HPDE6-E6E7 (cell line): ENCODE measurements around the gene AGPAT4.

Experiments
- DNase-seq: peaks from one replicate; pipeline ENCODE4 v3.0.0; 2011; ENCODE audit warnings: missing footprints; ENCODE audit errors: extremely low spot score

AGPAT4 gene

DNA sequence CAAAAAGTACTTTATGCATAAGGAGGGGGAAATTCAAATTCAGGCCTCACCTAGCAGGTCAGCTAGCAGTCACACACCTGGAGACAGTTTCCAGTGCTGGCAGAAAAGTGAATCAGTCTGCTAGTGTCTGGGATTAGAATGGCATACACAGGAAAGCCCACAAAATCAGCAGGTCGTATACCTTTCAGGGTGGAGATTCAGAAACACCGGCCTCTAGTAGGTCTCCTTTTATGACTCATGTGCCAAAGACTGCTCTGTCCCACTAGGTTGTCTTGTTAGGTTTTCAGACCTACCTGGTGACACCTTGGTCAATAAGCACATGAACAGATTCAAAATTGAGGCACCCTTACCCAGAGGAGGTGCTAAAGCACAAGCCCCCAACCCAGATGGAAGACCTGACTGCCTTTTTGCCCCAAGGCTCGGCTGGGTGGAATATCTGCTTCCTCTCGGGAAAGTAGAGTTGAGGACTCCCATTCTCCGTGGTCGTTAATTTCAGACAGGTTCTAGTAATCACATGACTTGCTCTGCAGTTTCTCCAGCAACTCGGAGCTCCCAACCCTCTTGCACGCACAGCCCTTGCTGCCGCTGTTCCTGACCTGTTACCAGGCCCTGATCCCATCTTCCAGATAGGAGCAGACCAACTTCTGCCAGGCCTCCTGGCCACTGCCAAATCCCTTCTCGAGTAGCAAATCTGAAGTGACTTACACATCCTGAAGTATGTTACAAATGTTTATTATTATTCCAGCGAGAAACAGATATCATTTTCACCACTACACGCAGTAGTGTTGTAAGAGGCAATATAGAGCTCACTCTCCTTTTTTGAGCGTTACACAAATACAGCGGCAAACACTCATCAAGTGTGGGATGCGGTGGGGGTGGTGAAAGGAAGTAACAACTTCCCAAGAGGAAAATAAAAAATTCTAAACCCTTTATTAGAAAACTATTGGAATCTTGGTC is 46.6 kb downstream of the AGPAT4 start:
- DNase-seq, result no peak

- DNase-seq, result no peak
Observed at GRCh38 chr6:161226009-161226964, 47.6 kb downstream of the AGPAT4 start.

DNA sequence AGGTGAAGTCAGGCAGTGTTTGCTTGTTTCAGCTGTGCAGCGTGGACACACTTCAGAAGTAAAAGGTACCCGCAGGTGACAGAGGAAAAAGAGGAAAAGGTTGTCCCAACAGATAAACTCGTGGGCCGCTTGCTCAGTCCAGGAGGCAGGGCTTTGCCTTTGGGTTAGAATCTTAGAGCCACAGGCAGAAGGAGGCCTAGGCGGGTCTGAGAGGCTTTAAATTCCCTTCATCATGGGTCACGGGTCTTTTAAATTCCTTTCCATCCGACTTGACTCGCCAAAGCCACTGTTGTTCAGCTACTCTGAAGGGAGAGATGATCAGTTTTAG is 48.2 kb downstream of the AGPAT4 start:
- no peak for DNase-seq

DNA sequence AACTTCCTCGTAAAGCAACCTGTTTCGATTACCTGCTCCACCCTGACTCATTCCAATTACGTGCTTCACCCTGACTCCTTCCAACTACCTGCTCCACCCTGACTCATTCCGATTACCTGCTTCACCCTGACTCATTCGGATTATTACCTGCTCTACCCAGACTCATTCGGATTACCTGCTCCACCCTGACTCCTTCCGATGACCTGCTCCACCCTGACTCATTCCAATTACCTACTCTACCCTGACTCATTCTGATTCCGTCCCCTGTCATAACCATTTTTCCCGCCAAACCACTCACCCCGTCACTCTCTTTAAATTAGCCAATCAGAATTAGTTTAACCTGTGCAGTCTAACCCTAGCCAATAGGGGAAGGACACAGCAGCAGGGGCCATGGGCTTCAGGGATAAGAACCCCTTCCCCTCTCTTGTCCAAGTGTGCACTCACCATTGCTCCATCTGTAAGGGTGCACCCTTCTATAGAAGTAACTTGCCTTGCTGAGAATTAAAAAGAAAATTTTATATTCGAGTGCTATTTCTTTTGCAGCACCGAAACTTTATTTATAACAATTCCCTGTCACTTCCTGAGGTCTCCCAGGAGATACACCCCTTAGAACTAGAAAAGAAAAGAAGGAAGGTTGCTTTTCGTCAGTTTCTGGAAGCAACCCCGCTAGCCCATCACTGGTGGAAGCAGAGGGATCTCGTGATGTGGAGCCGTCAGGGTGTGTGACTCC is 48.7 kb downstream of the AGPAT4 start:
- DNase-seq, result peak; percentile 59

- DNase-seq, result no peak
Observed at GRCh38 chr6:161223646-161224045, 50.2 kb downstream of the AGPAT4 start.

GRCh38 chr6:161222706-161223234 is 51.1 kb downstream of the AGPAT4 start:
- DNase-seq, result no peak

DNA sequence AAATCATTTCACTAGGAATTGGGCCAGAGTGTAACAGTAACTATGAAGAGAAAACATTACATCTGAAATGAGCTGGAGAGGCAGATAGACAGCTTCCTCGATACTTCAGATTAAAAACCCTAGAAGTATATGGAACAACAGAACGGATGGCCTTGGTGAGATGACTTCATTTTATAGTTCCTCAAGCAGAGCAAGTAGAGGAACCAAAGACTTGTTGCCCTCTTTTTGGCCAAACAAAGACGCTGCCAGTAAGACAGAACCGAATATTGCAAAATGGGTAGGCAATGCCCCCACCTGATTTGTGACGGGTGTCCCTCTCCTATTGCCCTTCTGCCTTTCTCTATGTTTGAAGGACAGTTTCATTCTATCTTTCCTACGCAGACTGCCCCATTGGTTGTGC is 53.5 kb downstream of the AGPAT4 start:
- no peak for DNase-seq

DNA sequence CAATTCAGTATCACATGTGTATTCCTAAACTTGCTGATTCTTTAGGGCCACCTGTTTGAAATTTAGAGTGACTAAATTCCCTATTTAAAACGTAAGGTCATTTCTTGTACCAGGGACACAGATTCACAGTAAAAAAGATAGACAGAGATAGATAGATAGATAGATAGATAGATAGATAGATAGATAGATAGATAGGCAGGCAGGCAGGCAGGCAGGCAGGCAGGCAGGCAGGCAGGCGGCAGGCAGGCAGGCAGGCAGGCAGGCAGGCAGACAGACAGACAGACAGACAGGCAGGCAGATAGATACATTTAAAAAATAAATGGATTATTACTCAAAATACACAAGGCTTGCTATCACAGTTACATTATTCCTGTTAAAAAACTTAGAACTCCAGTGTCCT is 54.2 kb downstream of the AGPAT4 start:
- DNase-seq, result no peak

DNA sequence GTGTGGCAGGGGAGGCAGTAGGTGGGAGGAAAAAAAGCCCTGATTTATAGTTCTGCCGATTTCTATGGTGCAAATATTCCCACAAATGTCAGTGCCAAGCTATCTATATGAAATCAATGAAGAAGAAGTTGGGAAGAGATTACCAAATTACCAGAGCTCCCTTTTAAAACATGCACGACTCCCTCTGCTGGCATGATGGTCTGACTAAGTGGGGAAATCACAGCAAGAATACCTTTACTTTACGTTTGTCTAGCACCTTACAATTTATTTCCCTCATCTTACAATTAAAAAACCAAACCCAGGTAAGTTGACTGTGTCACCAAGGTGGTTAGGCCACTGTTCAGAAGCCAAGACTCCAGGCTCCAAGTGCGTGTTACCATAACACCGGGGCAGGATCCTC is 55.6 kb downstream of the AGPAT4 start:
- no peak for DNase-seq

DNA sequence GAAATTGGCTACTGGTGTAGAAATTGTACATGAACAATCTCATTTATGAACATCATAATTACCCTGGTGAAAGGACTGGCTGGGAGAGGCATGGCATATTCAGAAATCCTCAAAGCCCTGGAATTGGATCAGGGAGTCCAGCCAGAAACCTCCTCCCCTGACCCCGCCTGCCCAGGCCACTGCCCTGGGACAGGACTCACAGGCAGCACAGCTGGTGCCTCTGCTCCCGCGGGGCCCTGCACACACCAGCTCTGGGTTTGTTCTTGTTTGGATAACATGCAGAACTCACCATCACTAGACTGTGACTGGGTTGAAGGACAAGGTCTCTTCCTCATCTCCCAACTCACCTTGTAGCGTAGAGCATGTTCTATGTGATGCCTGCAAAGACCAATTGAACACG is 56.2 kb downstream of the AGPAT4 start:
- DNase-seq, result no peak

- DNase-seq, result no peak
Observed at GRCh38 chr6:161216616-161217205, 57.1 kb downstream of the AGPAT4 start.

GRCh38 chr6:161215876-161216615 is 57.8 kb downstream of the AGPAT4 start:
- DNase-seq, result no peak

GRCh38 chr6:161215193-161215592 is 58.7 kb downstream of the AGPAT4 start:
- DNase-seq, result peak; percentile 70

- no peak for DNase-seq
Observed at GRCh38 chr6:161214722-161215121, 59.1 kb downstream of the AGPAT4 start.

DNA sequence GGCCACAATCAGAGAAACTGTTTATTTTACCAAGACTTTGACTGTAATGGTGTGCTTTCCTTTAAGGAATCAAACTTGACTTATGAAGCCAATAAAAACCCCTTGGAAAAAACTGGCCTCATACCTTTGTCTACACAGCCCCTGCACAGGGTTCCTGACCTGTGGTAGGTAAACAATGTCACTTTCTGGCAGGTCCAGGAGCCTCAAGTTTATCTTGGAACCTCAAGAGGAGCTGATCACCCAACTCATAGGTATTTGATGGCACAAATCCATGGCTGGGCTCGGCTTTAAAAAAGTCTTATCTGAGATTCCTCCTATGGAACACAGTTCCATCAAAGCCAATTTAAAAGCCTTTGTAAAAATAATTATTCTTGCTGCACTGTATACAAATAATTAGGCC is 61.0 kb downstream of the AGPAT4 start:
- DNase-seq, result no peak

DNA sequence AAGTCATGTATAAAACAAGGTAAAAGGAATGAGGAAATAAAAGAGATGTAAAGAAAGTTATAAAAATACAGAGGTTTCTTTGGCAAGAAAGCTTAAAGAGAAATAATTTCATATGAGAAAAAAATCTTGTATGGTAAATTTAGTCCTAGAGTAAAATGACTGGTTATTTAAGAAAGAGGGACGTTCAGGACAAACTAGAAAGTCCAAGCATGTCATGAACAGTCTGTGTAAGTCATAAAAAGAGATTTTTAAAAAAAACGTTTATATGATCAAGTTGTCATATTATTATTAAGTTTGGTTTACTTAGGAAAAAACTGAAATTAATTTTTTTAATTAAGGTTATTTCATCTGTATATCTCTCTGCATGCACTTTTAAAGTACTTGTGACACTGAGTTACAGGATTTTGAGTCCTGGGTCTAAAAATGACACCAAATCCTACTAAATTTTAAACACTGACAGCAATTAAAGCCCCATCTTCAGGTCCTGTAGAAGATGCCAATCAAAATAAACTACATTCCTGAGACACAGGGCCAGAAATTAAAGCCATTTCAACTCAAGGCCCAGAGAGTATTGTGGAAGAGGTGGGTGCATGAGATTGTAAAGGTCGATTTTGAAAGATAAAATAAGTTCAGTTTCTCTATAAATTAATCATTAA is 62.4 kb downstream of the AGPAT4 start:
- DNase-seq, result no peak

DNA sequence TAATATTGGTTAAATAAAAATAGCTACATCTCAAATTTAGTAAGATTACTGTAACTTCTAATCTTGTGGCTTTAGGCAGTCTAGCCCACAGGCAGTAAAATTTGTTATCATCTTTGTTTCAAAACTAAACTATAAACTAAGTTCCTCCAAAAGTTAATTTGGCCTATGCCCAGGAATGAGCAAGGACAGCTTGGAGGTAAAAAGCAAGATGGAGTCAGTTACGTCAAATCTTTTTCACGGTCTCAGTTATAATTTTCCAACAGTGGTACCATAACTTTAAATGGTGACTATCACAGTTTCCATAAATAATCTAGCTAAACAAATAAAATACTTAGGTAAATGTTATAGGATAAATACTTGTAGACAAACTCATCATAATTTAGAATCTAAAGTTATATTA is 63.0 kb downstream of the AGPAT4 start:
- no peak for DNase-seq

- no peak for DNase-seq
Observed at GRCh38 chr6:161207200-161207599, 66.7 kb downstream of the AGPAT4 start.

DNA sequence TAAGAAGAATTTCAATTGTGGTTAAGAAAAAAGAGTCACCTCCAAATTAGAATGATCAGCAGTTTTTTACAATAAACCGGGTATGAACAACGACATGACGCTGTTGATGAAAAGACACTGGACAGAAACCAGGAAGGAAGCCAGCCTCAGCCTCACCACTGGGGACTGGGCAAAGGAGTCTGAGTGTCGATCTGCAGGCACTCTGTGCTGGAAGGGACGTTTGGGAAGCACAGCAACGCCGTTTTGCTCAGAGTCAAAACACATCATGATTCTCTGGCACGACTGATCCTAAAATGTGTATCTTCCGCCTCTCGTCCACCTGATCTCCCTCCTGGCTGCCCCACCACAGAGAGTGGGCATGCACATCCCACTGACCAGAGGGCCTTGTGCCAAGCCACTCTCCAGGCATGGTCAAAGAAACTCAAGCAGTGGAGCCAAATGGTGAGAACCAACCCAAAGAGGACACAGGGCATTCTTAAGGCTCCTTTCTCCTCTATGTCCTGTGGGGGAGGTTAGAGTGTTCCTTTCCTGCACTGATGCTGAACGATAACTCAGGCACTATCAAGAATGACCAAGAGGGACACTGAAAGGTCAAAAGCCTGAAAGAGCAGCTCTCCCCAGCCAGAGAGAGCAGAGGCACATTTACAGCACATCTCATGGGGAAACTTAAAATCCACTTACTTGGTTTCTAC is 68.8 kb downstream of the AGPAT4 start:
- DNase-seq, result no peak
